Endothelial cell (in vitro differentiated cells): ENCODE results near the gene C1QTNF2. TPM values are rescaled to one million over a fixed set of nuclear protein-coding genes. Genes with fewer than 3 reads are reported as not detected.

Experiments used
- DNase-seq: peaks from one replicate; pipeline ENCODE4 v3.0.0; 2021; ENCODE audit warnings: low spot score
- H3K27ac Mint-ChIP-seq: one replicate; pipeline ENCODE4 v1.8.0; 2021; ENCODE audit warnings: mixed read lengths, inconsistent platforms; ENCODE audit not compliant: unreplicated experiment
- H3K27me3 Mint-ChIP-seq: one replicate; pipeline ENCODE4 v1.8.0; 2021; ENCODE audit warnings: mild to moderate bottlenecking, moderate library complexity, mixed read lengths, inconsistent platforms; ENCODE audit not compliant: unreplicated experiment
- H3K36me3 Mint-ChIP-seq: one replicate; pipeline ENCODE4 v1.8.0; 2021; ENCODE audit warnings: mild to moderate bottlenecking, low read depth, mixed read lengths, inconsistent platforms; ENCODE audit not compliant: unreplicated experiment
- H3K4me1 Mint-ChIP-seq: one replicate; pipeline ENCODE4 v1.8.0; 2021; ENCODE audit warnings: mild to moderate bottlenecking, mixed read lengths, inconsistent platforms; ENCODE audit not compliant: unreplicated experiment
- H3K4me3 Mint-ChIP-seq: one replicate; pipeline ENCODE4 v1.8.0; 2021; ENCODE audit warnings: mild to moderate bottlenecking, mixed read lengths, inconsistent platforms; ENCODE audit not compliant: unreplicated experiment
- H3K9me3 Mint-ChIP-seq: one replicate; pipeline ENCODE4 v1.8.0; 2021; ENCODE audit warnings: mixed read lengths, inconsistent platforms; ENCODE audit not compliant: unreplicated experiment
- total RNA-seq: library from RNA; stranded (reverse); fragmentation: NEBNext Ultra II Directional; extraction: Animal tissue kit (Norgen Biotek cat#: 25700); gene quantifications from one replicate; pipeline ENCODE4 v1.2.1, GENCODE V29; 2021; ENCODE audit not compliant: unreplicated experiment
- TF ChIP-seq, protein P1 (sequence below): fragments of 200-600 bp; sonication (generic); IDR thresholded peaks from one replicate; pipeline ENCODE4 v1.5.0; 2021; ENCODE audit warnings: antibody characterized with exemption; ENCODE audit not compliant: unreplicated experiment

Gene C1QTNF2
- total RNA-seq, 1 donor from 2014 or later, result not detected

DNA sequence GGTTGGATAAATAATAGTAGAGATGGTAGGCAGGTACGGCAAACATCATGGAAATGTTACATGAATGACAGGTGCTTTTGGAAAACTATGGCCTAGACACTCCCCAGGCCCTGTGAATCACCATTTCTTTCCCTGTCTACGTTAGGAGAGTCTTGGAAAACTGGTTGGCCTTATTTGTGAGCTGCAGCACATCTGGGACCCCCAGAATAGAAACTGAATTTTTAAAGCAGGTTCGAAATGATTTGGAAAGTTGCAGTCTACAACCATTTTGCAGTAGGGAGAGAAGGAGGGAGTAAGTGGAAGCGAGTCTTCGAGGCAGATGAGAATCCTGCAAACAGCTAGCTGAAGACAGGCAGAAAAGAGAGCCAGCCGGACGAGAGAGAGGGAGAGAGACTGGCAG is 13.0 kb downstream of the C1QTNF2 start:
- H3K4me1 Mint-ChIP-seq, result peaks cover 4% of the 10 kb centered on the region

GRCh38 chr5:160356550-160357347 is 13.7 kb downstream of the C1QTNF2 start:
- no peak for DNase-seq
- H3K27ac Mint-ChIP-seq, result no peak overlapping the region
- TF ChIP-seq, protein P1, sequence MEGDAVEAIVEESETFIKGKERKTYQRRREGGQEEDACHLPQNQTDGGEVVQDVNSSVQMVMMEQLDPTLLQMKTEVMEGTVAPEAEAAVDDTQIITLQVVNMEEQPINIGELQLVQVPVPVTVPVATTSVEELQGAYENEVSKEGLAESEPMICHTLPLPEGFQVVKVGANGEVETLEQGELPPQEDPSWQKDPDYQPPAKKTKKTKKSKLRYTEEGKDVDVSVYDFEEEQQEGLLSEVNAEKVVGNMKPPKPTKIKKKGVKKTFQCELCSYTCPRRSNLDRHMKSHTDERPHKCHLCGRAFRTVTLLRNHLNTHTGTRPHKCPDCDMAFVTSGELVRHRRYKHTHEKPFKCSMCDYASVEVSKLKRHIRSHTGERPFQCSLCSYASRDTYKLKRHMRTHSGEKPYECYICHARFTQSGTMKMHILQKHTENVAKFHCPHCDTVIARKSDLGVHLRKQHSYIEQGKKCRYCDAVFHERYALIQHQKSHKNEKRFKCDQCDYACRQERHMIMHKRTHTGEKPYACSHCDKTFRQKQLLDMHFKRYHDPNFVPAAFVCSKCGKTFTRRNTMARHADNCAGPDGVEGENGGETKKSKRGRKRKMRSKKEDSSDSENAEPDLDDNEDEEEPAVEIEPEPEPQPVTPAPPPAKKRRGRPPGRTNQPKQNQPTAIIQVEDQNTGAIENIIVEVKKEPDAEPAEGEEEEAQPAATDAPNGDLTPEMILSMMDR, result no peak
- H3K4me1 Mint-ChIP-seq, result peaks cover 4% of the 10 kb centered on the region
- no peaks in the 10 kb centered on the region for H3K9me3 Mint-ChIP-seq
- H3K4me3 Mint-ChIP-seq, result no peak overlapping the region
- peaks cover 8% of the 10 kb centered on the region for H3K27me3 Mint-ChIP-seq
- H3K36me3 Mint-ChIP-seq, result no peaks in the 10 kb centered on the region

More for the DNA sequence above, 13.0 kb downstream of the C1QTNF2 start:
- Mint-ChIP-seq H3K9me3 (no peaks in the 10 kb centered on the region), H3K36me3 (no peaks in the 10 kb centered on the region), H3K27ac (no peak overlapping the region), H3K4me3 (no peak overlapping the region), H3K27me3 (peaks cover 8% of the 10 kb centered on the region)
- TF ChIP-seq, protein P1, result no peak
- no peak for DNase-seq

DNA sequence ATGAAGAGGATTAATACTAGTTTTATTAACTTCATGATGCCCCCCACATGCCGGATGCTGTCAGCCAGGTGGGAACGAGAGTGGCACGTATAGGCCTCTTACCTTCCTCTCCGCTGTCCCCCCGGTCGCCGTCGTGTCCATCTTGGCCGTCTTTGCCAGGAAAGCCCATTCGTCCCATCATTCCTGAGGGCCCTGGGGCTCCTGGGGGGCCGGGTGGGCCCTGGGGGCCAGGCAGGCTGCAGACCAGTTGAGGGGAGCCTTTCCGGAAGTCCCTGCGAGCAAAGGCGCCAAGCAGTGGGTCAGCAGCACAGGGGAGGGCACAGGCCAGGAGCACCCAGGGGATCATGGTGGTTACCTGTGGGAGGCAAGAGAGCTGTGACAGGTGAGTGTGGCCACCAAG is 15.8 kb downstream of the C1QTNF2 start:
- no peak for DNase-seq
- Mint-ChIP-seq H3K4me1 (no peaks in the 10 kb centered on the region), H3K4me3 (no peak overlapping the region), H3K27ac (no peak overlapping the region), H3K36me3 (no peaks in the 10 kb centered on the region), H3K9me3 (no peaks in the 10 kb centered on the region), H3K27me3 (peaks cover 8% of the 10 kb centered on the region)
- TF ChIP-seq, protein P1, result no peak

- DNase-seq, result no peak
These were observed 17.0 kb downstream of the C1QTNF2 start for GRCh38 chr5:160353379-160353778.

DNA sequence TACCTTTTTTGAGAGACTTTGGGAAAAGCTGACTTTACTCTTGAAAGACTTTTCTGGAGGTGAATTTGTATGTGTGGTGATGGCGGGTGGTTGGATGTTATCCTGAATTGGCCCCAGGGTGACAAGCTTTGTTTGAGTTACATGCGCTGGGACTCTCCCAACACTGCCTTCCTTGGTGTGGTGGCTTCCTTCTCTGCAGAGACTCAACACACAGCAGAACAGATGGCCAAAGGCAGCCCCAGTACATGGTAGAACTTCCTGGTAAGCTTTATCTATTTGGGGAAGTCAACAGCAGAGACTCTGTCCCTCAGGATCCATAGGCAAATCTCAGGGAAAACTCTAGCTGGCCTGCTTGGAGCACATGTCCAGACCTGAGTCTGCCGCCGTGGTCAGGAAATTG is 18.1 kb downstream of the C1QTNF2 start:
- DNase-seq, result no peak

More at GRCh38 chr5:160353379-160353778, 17.0 kb downstream of the C1QTNF2 start:
- Mint-ChIP-seq H3K27me3 (peaks cover 10% of the 10 kb centered on the region), H3K36me3 (no peaks in the 10 kb centered on the region), H3K4me3 (no peak overlapping the region), H3K9me3 (no peaks in the 10 kb centered on the region), H3K4me1 (peaks cover 1% of the 10 kb centered on the region), H3K27ac (peak overlapping the region; percentile 5)
- TF ChIP-seq, protein P1, result no peak

More for the DNA sequence above, 18.1 kb downstream of the C1QTNF2 start:
- peaks cover 4% of the 10 kb centered on the region for H3K4me1 Mint-ChIP-seq
- TF ChIP-seq, protein P1, result no peak
- no peaks in the 10 kb centered on the region for H3K9me3 Mint-ChIP-seq
- H3K27ac Mint-ChIP-seq, result no peak overlapping the region
- H3K4me3 Mint-ChIP-seq, result no peak overlapping the region
- peaks cover 8% of the 10 kb centered on the region for H3K27me3 Mint-ChIP-seq
- H3K36me3 Mint-ChIP-seq, result no peaks in the 10 kb centered on the region
